Right lung (tissue), 5 donors: ENCODE data around the gene CPB2. TPM values are rescaled to one million over a fixed set of nuclear protein-coding genes. Genes with fewer than 3 reads are reported as not detected.

Experiments
- DNase-seq, 2 donors: peaks; one replicate each; pipeline ENCODE4 v3.0.0-alpha.2; 2013
- polyA plus RNA-seq, 5 donors: library from polyadenylated mRNA; unstranded; fragments of 120-200 nt; gene quantifications; one replicate each; pipeline versions ENCODE4 v1.2.1 to v1.2.3, GENCODE V29; 2013; ENCODE audit warnings: inconsistent platforms in 1 of 5, low replicate concordance in 1 of 5; ENCODE audit not compliant: insufficient read length in 5 of 5, insufficient read depth in 1 of 5

Gene CPB2
- polyA plus RNA-seq, 5 donors = 0.06 to 1.8 (median 0.23) TPM

DNA sequence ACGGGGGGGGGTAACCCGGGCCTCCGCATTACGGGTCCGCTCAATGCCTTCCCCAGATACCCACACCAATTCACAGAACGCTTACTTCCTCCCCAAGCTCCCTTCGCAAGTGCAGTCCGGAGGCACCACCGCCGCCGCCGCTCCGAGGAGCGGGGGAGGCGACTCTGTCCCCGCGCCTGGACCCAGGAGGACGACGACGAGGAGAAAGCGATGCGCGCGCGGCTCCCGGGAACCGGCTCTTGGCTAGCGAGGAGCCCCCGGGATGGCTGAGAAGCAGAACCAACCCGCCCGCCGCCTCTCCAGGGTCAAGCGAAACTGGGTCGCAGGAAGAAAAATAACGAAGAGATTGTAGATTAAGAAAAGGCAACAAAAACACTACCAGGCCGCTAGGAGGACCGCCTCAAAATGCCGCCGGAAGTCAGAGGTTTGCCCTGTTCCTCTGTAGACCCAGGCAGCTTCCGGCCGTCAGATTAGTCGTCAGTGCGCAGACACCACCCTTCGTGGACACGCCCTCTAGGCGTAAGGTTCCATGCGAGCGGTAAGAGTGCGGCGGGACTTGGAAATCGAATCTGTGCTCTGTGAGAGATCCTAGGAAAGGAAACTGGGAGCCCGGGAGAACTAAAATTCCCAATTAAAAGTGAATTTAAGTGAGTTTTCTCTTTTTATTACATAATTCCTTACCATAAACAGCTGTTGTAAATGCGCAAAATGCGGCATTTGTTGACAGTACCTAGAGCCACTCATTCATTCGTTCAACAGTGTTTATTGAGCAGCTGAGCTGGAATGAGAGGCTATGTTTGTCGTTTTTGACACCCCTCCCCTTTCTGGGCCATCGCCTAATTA lies 52.3 kb downstream of the CPB2 start, which contains the start of gene ZC3H13:
ZC3H13 (minus strand) TSS at position 428 of the 843 bp plus-strand sequence. CDS start 7,239 bp downstream, outside the sequence.
- DNase-seq = peak; percentile 91 to 92

DNA sequence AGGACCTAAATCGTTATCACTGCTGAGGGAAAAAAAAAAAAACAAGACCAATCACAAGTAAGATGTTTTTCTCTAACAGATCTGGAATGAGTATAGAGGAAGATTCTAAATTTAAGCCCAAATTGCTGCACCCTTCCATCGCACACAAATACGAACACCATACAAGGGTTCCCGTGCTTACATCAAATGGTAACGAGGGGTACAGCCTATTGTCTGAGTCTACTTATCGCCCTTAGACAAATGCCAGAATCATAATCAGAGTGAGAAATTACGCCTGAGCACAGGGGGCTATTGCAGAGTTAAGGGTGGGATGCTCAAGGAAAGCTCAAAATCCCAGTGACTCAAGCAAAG lies 52.9 kb downstream of the CPB2 start:
- no peak for DNase-seq

DNA sequence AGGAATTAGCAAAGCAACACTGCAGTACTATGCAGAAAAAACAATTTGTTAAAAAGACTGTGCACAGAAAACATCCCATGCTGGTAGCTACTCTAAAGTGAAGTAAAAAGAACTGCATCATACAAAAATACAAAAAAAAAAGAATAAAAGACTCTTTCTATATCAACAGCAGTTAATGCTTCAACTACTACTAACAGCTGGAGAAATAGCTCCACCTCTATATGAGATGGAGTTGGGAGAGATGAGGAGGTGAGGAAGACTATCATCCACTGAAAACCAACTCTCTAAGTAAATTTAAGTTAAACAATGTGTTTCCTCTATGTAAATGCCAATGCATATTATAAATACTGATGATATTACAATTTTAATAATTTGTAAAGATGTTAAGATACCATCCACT lies 54.1 kb downstream of the CPB2 start:
- DNase-seq = no peak

DNA sequence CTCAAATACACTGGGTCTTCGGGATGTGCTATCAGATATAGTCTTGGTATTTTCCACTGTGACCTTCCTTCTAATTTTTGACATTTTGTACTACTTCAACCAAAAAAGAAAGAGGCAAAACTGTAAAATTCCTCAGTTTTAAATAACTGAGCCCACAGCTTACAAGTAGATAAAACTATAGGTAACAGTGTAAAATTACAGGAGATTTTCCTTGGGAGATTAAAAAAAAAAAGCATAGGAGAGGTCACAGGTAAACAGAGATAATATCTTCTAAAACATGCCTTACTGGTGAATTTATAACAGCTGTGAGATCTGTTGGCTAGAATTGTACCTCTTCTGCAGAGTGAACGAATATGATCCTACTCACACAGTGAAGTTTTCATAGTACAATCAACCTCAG lies 59.4 kb downstream of the CPB2 start:
- DNase-seq = no peak

DNA sequence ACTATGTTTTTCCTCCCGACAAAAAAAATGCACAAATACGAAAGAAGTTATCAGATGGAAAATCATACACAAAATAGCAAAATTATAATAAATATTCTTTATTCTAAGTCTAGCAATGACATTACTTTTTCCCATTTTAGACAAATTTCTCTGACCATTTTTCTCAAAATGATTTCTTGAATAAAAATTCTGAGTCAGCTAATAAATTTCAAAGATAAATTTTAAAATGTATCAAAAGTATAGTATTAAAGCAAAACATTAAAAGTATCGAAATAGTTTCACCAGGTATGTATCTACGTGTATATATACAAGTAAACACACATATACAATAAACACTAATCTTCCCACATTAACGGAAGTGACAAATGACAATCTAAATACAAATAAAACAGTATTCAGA lies 61.2 kb downstream of the CPB2 start:
- no peak for DNase-seq

DNA sequence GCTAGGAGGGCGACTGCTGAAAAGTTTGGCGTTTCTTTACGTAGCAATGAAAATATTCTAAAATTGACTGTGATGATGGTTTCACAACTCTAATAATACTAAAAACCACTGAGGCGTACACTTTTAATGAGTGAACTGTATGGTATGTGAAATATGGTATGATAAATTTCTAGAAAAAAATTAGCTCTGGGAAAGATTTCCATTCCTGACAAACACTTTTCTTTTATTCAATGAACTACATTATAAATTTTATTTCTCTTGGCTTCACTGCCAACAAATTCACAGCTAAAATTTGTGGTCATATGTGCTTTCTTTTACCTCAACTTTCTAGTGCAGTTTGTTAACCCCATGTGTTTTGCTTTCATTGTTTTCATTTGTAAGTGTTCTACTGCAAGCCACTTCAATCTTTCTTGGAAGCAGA lies 63.4 kb downstream of the CPB2 start:
- DNase-seq = no peak

DNA sequence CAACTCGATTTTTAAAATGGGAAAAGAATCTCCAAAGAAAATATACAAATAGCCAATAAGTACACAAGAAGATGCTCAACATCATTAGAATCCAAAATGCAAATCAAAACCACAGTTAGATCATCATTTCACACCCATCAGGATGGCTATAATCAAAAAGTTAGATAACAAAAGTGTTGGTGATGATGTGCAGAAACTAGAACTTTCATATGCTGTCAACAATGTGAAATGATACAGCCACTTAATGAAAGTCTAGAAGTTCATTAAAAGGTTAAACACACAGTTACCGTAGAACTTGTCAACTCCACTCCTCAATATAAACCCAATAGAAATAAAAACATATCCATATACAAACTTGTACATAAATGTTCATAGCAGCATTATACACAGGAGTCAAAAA lies 64.1 kb downstream of the CPB2 start:
- no peak for DNase-seq

DNA sequence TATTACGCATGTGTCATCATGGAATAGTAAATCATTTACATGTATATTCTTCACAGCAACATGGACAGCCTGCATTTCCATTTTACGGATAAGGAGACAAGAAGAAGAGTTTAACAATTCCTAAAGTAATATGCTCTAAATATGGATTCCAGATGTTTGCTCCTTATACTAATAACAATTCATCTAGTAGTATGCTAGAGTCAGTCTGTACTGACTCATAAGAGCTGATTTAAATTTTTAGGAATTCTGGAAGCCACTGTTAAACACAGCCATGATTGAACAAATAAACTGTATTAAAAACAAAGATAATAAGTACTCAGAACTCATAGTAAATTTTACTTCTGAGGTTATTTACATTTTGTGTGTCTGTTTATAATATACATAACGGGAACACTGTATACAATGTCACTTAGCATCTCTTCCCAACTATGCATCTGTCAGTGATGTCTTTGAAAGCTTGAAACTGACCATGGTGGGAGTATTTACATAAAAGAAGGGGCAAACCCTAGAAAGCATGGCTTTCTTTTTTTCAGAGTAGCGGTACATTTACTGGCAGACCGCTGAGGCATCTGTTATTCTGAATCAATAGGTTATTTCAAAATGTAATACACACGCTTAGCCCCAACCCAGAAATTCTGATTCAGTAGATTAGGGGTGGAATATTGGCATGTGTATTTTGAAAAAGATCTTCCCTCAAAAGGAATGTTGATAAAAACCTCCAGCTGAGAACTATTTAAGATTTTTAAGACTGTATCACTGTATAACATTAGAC lies 65.2 kb downstream of the CPB2 start:
- DNase-seq = no peak

DNA sequence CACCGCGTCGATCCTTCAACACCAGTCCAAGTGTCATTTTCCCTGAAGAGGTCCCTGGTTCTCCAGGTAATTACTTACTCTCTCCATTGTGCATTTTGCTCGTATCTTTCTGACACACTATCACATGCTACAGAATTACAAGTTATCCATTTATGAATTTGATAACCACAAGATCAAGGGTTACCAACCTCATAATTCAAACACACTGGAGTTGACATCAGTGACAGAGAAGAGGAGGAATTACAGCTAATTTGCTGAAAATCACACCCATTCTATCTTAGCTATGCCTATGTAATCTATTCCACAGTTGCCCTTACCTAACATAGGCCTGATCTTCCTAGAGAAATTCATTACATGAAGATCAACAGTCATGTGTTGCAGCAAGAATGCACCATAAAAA lies 66.5 kb downstream of the CPB2 start:
- DNase-seq = no peak

DNA sequence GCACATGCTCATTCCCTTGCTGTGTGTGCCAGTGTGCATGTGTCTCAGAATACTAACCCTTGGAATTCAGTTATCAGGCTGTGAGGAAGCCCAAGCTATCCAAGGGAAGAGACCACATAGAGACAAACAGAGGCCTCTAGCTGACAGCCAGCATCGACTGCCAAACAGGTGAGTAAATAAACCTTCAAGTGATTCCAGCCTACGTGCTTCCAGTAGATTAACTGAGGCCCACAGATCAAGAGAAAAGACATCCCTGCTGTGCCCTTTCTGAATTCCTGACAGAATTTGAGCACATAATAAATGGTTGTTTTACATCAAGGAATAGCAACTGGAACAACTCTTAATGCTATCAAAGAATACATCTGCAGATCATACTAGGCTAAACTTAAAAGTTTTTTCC lies 69.8 kb downstream of the CPB2 start:
- no peak for DNase-seq

DNA sequence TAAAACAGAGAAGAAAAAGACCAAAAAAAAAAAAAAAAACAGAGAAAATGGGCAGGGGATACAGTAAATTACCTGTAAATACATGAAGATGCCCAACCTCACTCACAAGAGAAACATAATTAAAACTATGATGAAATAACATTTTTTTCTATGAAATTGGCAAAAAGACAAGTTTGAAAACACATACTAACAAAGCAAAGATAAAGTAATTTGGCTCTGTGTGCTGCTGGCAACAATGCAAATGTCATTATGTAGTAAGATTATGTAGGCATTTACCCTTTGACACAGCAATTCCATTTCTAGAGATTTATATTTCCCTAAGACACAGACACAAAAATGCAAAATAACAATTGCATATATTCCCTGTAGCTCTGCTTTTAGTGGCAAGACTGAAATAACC lies 72.5 kb downstream of the CPB2 start:
- peak in 1 of 2 donors; percentile 3 for DNase-seq

DNA sequence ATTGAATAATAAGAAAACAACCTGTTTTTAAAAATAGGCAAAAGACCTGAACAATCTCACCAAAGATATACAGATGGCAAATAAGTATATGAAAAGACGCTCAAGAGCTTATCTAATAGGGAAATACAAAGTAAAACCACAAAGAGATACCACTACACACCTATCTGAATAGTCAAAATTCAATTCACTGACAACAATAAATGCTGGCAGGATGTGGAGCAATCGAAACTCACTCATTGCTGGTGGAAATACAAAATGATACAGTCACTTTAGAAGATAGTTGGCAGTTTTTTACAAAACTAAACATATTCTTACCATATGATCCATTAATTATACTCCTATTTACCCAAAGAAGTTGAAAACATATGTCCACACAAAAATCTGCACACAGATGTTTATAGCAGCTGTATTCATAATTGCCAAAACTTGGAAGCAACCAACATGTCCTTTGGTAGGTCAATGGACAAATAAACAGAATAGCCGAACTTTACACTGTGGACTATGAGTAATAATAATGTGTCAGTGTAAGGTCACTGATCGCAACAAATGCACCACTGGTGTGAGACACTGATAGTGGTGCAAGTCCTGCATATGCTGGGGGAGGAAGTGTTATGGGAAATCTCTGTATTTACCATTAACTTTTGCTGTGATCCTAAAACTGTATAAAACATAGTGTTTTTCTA lies 73.1 kb downstream of the CPB2 start:
- DNase-seq = no peak

DNA sequence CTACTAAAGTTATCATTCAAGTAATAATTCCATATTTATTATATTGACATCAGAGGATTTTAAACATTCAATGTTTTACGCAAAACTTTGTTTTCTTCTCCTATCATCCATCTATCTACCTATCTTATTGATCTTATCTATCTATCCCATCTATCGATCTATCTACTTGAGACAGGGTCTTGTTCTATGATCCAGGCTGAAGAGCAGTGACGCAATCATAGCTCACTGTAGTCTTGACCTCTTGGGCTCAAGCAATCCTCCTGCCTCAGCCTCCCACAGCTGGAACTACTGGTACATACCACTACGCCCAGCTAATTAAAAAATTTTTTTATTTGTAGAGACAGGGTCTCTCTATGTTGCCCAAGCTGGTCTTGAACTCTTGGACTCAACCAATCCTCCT lies 79.7 kb downstream of the CPB2 start:
- no peak for DNase-seq

DNA sequence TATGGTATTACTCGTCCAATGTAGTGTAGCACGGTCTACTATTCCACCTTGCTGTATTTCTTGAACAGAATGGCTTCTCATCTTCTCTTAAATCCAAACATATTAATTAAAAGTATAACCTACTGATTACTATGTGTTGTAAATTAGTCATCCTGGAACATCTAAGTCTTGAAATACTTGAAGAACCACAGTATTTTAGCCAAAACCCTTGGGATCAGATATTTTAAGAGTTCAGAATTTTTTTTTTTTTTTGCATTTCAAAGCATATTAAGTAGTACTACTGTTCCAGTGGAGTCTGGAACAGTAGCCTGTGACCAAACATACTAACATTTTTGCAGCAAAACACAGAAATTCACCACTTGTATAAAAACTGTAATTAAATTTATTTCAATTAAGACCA lies 82.4 kb downstream of the CPB2 start:
- DNase-seq = no peak

DNA sequence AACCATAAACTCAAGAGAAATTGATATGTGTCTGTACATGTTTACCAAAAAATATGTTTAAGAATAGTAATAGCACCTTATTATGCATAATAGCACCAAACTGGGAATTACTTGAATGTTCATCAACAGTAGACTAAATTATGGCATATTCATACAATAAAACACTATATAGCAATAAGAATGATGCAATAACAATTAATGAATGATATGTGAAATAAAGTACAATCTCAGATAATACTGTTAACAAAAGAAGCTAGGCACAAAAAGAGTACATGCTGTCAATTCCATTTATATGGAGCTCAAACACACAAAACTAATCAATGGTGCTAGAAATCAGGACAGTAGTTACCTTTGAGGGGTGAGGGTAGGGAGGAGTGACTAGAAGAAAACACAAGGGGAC lies 88.6 kb downstream of the CPB2 start:
- no peak for DNase-seq

DNA sequence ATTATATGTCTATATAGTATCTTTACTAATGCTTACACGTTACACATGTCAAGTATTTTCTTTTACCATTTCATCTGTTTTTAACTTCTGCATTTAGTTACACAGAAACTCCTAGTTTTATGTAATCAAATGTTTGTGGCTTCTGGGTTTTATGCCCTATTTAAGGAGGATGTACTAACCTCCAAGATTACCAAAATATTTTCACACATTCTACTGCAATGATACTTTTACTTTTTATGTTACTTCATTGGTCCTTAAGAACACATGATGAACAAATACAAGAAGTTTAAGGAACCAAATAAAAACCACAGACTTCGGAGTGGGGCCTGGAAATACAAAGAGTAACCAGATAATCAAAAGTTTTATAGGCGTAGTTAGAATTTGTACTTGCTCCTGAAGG lies 89.5 kb downstream of the CPB2 start:
- DNase-seq = no peak

DNA sequence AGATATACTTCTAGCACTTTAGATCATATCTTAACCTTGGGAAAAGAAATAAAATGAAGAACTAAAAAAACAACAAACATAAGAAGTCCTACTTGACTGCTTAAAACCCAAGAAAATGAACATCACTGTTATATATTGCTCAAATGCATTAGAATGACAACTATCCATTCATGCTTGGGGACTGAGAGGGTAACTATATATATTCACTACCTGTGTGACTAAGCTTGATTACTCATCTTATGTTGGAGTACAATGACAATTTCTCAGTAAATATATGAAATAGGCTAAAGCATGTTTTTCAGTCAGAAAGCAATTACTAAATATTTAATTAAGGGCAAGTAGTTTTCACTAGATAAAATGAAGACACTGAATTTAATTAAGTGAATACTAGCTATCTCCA lies 92.4 kb downstream of the CPB2 start:
- DNase-seq = no peak

DNA sequence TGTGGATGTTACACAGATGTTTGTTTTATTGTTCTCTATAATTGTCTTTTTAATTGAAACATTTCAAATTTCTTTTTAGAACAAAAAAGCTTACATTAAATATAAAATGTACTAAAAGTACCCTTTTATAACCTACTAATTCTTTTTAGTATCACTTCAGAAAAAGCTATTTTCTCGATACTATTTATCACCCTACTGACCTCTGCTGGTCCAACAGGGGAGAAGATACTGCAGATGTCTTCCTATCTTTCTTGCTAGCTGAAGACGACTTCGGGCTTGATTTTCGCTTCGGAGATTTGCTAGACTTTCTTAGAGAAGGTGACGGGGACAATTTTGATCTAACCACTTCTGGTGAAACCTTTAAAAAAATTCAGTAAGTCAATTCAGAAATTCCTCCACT lies 94.7 kb downstream of the CPB2 start:
- DNase-seq = no peak

DNA sequence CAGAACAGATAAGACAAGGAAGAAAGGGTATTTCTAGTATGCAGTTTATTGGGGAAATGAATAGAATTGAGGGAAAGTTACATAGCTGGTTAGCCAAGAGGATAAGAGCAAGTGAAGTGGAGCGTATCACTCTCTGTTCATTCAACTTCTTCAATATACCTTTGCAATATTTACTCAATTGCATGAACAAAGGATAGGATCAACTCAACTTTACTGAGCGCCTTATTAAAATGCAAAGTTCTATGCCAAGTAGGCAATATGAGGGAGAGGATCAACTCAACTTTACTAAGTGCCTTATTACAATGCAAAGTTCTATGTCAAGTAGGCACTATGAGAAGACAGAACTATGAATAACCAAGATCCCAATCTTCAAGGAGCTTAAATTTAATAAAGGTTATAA lies 96.2 kb downstream of the CPB2 start:
- DNase-seq = no peak

DNA sequence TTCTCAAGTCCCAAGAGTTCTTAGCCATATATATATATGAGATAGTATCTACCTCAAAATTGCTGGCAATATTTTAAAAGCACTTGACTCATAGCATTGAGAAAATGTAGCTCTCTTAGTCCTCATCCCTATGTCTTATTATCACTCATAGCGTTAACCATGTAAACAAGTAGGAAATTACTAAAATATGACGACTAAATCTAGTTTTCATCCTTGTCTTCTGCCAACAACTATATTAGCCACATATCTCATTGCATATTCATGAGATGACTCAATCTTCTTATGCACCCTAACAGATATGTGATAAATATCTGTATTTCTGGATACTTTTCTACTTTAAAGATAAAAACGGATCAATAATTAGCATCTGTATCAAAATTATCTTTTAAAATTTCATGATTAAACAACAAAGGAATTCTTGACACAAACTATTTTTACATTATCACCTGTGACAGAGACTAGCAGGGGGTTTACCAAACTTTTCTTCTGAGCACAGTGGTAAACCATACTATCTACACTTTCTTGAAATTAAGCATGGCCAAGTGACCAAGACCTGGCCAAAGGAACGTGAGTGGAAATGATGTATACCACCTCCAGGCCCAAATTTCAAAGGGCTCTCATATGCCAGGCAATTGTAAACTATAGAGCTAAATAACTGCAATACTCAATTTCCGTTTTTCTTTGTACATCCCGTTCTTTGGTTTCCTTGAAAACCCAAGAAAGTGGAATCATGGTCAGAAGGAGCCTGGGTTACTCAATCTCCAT lies 98.0 kb downstream of the CPB2 start:
- DNase-seq = no peak

DNA sequence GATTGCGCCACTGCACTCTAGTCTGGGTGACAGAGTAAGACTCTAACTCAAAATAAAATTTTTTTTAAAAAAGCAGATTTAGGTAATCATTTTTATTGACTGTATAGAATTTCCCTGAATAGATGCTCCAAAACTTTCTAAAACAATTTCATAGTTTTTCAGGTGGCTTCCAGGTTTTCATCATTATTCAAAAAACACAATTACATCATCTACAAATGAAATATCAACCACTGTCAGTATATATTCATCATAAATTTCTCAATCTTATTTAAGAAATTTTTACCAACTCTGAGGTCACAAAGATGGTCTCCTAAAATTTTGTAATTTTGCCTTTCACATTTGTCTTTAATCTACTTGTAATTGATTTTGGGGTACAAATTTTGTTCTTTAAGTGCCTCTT lies 100.3 kb downstream of the CPB2 start:
- no peak for DNase-seq
